HG03097 (cell line): ENCODE results near the gene ITGB8.

Source experiments
- ATAC-seq: cut with Tn5 transposase; IDR thresholded peaks from one replicate; pipeline ENCODE4 v1.9.1; 2021; ENCODE audit not compliant: unreplicated experiment, low FRiP score

Gene ITGB8

DNA sequence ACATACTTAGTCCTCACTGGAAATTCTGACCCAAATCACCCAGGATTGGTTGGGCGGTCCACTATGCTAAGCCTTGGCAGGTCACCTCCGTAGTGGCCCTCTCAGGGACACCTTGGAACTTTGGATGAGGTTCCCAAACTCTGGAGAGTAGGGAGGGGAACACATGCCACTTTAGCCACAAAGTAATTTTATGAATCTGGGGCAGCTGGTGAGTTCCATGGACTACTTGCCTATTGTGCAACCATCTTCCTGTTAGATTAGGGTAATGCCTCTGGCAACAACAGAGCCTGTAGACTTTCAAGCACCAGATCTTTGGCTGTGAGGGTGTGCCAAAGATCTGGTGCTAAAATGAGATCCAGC is 77.7 kb downstream of the ITGB8 start:
- ATAC-seq, result no peak

DNA sequence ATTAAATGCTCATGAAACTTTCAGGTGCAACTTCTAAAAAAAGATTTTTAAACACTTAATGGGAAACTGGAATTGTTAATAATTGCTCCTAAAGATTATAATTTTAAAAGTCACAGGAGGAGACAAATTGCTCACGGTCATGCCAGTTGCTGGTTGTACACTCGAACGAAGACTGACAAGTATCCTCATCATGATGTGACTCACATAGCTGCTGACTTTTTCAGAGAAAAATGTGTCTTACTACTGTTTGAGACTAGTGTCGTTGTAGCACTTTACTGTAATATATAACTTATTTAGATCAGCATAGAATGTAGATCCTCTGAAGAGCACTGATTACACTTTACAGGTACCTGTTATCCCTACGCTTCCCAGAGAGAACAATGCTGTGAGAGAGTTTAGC is 79.3 kb downstream of the ITGB8 start:
- ATAC-seq, result no peak

DNA sequence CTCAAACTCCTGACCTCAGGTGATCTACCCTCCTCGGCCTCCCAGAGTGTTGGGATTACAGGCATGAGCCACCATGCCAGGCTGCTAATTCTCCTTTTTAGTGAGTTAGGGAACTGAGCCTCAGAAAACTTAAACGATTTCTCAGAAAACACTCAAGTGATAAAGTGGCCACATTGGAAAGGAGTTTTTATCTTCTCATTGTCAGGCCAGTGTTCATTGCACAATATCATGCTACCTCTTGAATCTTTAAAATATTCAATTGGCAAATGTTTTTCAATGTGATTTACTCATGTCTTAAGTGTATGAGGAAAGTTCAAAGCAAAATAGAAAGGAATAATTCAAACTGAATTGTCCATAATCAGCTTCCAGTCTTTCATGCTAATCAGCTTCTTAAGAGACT is 80.7 kb downstream of the ITGB8 start:
- no peak for ATAC-seq

DNA sequence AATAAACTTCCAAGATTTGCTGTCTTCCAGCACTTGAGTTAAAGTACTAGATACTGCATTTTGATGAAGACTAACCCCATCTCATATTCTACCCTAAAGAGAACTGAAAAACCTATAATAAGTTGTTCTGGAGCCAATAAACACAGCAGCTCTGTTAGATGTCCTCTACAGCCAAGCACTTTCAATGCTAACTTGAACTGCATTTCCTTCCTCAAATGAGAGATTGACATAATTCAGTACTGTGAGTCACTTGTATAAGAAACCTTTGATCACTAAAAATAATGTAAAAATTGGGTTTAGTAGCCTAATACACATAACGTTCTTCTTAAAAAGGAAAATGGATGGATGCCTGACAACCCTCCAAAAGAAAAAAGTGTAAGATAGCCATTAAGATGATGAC is 81.3 kb downstream of the ITGB8 start:
- no peak for ATAC-seq

DNA sequence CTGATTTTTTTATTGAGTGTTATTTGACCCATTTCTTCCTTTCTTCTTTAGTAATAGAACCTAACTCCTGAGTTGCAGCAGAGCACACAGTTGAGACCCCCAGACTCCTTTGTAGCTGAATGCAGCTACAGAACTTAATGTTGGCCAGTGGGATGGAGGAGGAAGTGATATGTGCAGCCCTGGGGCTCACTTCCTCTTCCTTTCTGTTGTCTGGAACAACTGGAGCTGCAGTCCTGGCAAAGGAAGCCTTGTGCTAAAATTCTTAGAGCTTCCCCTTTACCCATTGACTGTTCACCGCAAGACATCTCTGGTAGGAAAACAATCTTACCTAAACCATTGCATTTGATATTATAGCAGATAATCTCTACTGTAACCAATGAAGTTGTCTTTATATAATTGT is 86.6 kb downstream of the ITGB8 start:
- no peak for ATAC-seq

DNA sequence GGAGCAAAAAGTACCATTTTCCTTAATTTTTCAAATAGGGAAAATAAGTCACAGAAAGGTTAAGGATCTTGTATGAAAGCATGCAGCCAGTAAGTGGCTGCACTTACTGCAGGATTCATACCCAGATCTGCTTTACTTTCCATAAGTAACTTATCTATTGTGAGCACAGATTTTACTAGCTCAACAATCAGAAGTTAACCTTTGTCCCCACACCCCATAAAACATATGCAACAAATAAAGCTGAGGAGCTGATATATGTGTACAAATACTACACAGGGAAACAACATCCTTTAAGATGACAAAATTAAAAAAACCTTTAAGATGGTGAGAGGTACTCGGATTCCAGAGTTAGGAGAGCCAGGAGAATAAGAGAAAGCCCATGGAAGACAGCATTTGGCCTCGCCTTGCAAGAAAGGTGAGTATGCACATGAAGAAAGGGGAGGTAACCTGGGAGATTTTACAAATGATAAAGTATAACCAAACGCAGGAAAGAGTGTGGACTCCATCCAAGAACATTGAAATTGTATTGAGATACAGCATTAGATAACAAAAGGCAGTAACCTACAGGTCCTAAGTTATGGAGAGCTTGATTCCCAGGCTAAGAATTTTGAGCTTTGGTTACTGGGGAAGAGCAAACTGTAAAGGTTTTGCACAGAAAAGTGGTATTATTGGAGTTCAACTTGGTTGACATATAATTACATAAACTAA is 87.1 kb downstream of the ITGB8 start:
- ATAC-seq, result no peak

DNA sequence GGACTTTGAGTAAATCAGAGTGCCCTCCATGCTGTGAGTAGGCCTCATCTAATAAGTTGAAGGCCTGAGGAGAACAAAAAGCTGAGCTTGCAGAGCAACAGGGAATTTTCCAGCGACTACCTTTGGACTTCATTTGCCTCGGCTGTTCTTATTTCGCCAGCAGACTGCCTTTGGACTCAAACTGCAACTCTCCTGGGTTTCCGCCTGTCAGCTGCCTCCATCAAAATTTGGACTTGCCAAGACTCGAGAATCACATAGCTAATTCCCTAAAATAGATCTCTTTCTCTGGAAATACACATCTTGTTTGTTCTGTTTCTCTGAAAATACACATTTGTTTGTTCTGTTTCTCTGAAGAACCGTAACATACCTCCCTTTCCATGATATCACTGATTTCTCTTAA is 93.8 kb downstream of the ITGB8 start:
- no peak for ATAC-seq

DNA sequence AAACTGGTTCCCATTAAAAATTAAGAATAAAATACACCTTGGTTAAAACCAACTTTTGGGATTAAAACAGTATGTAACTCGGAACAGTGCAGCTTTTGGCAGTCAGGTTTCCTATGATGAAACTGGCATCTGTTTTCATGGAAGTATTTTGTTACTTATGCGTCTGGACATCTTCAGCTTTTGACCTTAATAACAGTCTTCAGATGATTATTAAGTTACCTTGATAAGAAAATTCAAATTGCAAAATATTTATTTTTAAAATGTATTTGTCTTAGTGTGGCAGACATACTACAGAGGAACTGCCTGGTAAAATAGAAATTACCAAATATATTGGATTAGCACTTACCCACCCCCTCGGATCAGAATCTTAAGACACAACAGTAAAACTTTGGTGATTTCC is 100.0 kb downstream of the ITGB8 start:
- ATAC-seq, result no peak

DNA sequence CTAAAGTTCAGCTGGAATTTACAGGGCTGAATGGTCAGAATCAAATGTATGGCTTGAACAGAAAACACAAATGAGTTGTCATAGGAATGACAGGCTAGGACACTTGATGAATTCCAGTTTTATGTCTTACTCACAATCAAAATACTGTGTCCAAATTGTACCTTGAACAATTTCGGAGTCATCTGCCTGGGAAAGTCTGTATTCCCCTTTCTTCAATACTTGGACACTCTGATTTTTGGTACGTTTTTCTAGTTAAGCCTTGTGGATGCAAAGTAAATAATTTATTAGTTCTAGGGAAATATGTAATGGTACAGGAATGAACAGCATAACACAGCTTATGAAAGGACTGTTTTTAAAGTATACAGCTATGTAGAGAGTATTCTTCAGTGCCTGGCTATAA is 100.4 kb downstream of the ITGB8 start:
- no peak for ATAC-seq

DNA sequence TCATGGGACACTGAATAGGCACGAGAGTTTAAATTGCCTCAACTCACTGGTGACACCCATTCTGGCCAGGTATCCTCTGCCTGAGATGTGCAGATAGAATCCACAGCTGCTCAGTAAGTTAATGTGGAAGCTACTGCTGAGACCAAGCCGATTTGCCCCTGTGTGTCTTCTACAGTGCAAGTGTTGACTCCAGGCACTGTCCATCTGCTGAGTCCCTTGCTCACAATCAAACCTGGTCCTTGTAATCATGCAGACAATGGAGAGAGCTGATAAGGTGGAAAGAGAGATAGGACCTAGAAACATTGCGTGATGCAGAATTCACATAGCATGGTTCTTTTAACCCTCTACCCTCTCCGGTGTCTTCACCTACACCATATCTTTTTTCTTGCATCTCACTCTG is 101.4 kb downstream of the ITGB8 start:
- ATAC-seq, result no peak

DNA sequence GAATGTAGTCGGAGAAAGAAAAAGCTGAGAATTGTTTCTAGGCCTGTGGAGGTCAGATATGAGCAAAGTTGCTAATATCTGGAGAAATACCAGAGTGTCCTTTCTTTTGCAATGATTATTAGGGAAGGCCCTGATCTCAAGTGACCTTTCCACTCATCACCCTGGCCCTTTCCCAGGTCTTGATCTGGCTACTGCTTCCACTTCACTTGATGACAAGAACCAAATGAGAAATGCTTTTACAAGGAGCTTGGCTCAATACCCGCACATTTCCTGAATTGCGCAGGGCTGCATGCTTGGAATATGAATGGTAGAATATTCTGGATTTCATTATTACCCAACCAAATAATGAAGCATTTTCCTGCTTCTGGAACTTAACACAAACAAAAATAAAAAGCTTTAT is 104.6 kb downstream of the ITGB8 start:
- ATAC-seq, result no peak

DNA sequence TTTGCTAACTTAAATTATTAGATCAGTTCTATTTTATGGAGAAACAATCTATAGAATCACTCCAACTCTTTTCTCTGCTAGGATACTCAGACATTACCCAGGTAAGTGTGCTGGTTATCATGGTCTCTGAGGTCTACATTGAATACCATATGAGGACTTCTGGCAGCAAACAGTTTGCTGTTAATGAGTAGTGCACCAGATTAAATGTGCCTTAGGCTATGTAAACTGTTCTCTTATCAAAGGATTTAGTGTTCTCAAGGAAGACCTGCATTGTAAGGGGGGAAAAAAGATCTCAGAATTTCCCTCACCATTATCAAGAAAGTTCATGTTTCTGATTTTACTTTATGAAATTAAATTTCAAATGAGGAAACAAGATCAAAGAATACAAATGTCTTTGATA is 107.5 kb downstream of the ITGB8 start:
- ATAC-seq, result no peak

DNA sequence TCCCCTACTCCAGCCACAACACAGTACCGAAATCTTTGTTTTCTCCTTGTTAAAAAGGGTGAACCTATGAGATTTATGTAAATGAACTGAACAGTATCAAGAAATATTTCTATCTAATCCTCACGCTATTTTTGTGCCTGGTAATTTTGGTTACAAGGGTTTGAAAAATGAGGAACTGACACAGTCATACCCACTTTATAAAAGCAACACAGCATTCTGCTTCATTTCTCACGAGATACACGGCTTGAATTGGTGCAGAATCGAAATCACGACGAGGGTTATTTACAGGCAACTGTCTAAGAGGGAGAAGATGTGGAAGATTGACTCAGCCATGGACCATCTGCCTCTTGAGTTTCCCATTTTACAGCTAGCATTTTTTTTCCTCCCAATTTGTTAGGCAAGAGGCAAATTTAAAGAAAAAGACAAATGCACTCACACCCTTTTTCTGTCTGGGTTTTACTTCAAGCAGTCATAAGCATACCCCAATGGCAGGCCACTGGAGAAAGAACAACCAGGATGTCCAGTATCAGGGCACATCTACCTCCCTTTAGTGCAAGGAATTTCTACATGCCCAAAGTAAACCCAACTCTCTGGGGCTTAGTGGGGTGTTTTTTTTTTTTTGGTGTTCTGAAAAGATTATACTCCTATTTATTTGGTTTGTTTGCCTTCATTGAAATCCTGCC is 108.1 kb downstream of the ITGB8 start:
- ATAC-seq, result peak; percentile 80

DNA sequence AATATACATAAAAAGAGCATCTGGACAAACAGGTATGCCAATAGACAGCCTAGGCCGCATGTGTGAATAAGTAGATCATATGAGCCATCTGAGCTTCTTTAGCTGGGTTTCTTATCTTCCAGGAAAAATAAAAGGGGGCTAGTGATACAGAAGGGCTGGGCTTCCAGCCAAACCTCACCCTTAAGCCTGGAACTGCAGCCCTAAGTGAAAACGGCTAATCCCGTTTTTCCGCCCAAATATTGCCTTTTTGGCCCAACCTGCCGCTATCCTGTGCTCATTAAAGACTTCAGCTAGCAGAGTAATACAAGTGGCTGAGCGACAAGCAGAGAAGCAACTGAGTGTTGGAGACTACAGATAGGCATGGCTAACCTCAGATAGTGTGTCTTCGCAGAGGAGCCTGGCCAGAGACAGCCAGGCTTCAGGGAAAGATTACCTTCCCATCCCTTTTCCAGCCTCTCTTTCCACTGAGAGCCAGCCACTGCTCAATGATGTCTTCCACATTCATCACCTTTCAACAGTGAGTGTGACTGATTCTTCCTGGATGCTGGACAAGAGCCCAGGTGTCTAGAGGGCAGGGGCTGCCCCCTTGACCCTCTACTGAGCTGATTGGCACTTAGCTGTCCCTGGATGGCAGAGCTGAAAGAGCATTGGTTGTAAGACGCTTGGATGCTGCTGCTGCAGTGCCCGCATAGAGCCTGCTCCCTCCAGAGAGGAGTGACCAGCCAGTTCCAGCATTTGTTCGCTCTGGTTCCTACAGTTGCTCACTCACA is 108.9 kb downstream of the ITGB8 start:
- no peak for ATAC-seq

DNA sequence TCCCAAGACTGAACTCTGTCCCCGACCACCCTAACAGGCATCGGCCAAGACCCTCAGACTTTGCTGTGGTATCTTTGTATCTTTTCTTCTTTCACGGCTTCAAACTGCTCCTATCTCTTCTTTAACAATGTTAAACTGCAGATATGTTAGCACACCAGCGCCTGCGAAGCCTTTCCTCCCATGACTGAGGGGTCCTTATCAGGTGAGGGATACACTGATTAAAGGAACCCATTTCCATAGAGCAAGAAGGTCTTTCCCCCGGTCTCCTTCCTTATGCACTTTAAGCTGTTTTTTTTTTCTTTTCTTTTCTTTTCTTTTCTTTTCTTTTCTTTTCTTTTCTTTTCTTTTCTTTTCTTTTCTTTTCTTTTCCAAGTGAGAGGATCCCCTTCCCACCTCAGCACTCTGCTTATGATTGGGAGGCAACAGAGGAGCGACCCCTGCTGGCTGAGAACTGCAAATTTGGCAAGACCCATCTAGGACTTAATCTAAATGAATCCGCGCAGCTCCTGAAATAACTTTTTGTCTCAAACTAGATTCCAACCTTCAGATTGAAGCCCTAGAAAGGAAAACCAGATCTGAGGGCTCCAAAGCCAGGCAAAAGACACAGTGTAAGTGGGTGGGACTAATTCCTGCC is 109.9 kb downstream of the ITGB8 start:
- no peak for ATAC-seq

DNA sequence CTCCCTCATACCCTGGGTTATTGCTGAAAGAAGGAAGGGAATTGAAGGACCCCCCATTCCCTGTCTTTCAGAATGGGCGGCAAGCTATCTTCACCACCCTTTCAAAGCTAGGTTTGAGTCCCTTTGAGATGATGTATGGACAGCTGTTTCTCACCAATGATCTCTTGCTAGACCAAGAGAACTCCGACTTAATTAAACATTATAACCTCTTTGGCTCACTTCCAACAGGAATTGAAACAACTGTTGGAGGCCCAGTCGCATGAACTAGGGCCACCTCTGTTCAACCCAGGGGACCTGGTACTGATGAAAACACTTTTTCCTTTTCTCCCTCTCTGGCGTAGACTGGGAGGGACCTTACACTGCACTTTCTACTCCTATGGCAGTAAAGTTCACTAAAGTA is 110.6 kb downstream of the ITGB8 start:
- no peak for ATAC-seq

DNA sequence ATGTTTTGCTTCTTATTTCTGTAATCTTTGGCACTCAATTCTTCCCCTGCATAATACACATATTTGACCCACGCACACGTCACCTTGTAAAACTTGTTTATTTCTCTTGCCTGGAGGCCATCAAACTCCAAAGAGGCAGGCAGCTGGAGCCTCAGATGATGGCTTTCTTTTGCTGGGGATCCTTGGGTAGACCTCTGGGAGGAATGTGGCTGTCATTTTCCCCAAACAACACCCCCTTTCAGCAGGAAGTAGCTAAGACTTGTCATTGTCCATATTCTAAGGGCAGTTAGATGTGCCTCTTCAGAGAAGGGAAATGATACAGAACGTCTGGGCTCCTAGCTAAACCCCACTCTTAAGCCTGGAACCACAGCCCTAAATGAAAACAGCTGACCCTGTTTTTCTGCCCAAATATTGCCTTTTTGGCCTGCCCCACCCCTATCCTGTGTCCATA is 111.3 kb downstream of the ITGB8 start:
- no peak for ATAC-seq

DNA sequence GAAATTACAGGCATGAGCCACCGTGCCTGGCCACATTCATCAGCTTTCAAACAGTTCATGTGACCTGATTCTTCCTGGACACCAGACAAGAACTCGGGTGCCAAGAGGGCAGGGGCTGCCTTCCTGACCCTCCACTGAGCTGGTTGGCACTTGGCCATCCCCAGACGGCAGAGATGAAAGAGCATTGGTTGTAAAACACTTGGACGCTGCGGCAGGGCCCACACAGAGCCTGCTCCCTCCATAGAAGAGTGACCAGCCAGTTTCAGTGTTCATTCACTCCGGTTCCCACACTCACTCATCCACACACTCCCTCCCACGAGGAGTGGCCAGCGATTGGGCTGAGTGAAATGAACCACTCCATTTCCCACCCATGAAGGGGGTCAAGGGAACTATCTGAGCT is 112.3 kb downstream of the ITGB8 start:
- no peak for ATAC-seq

DNA sequence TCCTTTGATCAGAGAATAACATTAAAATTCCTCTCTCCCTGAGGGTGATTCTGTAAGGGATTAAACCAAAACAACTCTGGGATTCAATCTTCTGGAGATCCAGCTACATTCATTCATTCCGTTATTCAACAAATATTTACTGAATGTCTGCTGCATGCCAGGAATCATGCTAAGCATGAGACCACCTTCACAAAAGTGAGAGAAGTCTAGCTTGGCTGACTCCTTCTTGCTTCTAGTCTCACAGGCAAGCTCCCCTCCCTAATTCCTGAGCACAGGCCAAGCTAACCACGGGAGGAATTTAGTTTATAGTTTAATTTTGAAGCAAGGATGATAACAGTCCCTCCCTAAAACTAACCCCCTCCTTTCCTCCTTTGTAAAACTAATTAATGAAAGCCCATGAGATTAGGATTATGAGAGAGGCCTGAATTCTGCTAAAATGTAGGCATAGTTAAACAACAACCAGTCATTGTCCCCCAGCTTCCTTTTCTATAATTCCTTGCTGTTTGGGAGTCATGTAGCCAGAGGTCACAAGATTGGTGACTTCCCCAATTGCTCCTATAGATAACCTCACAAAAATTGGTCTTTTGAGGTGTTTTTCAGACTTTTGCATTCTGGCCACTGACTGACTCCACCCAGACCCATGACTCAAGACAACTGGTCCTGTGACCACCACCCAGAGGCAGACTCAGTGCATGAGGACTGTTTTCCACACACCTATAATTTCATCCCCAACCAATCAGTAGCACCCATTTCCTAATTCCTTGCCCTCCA is 113.5 kb downstream of the ITGB8 start:
- no peak for ATAC-seq

DNA sequence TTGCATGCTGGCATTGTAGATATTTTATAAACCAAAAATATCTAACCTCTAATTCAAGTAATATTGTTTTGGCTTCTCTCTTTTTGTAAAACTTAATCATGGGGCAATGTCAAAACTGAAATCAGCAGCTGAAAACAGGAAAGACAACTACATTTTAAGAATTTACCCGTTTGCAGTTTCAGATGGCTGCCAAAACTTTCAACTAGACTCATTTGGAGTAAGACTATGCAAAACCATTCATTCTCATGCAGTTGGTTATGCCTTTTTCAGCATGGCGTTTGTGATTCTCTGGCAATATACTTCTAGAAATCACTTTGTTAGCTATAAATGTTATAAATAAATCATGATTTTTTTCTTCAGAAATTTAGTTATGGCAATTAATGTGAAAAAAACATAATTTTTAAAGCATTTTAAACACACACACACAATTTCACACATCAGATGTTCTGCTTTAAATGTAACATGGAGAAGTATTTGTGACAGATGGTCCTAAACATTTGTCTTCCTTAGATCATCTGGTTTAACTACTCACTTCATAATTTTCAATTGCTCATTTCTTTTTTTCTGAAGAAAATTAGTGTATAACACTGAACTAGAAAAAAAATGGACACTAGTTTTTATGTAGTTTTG is 116.4 kb downstream of the ITGB8 start:
- peak; percentile 60 for ATAC-seq
